Smooth muscle cell of bladder (primary cell): Measurements from ENCODE around the gene KCTD18. TPM values are rescaled to one million over a fixed set of nuclear protein-coding genes. Genes with fewer than 3 reads are reported as not detected.

Experiments
- total RNA-seq: library from RNA; depleted of rRNA; stranded (reverse); fragments of >200 nt; gene quantifications from 2 replicates; pipeline ENCODE4 v1.2.3, GENCODE V29; 2014

The KCTD18 gene
- 26.5 and 29.1 TPM in 2 replicates for total RNA-seq

DNA sequence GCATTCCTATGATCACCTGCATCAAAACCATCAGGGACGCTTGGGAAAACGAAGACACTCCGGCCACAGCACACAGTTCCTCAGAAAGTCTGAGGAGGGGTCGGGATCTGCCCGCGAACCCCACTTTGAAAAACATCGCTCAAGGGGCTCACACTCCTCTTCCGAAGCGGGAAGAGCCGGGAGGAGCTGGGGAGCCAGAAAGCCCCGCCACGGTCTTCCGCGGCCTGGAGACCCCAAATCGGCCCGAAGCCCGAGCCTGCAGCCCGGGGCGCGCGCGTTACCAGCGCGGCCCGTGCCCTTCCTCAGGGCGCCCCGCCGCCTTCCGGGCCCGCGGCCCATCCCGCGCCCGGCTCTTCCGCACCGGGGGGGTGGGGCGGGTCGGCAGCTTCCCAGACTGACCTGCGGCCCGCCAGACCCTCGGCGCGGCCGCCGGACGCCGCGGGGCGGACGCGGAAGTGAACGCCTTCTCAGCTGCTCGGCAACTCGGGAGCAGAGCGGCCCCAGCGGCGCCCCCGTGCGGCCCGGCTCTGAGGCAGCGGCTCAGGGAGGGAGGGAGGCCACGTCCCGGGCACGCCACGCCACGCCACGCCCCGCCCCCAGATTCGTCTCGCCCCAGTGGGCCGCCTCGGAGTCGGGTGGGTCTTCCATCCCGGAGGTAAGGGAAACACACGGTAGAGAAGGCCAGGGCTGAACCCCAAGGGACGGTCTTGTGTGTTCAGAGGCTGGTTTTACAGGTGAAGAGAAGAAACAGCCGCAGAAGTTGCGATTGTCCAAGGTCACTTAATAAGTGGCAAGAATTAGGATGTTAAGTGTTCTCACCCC is at the start of gene KCTD18:
TSS of gene KCTD18 (minus strand) at position 457 of the 822 bp plus-strand sequence. CDS start 3,052 bp downstream, outside the sequence.

DNA sequence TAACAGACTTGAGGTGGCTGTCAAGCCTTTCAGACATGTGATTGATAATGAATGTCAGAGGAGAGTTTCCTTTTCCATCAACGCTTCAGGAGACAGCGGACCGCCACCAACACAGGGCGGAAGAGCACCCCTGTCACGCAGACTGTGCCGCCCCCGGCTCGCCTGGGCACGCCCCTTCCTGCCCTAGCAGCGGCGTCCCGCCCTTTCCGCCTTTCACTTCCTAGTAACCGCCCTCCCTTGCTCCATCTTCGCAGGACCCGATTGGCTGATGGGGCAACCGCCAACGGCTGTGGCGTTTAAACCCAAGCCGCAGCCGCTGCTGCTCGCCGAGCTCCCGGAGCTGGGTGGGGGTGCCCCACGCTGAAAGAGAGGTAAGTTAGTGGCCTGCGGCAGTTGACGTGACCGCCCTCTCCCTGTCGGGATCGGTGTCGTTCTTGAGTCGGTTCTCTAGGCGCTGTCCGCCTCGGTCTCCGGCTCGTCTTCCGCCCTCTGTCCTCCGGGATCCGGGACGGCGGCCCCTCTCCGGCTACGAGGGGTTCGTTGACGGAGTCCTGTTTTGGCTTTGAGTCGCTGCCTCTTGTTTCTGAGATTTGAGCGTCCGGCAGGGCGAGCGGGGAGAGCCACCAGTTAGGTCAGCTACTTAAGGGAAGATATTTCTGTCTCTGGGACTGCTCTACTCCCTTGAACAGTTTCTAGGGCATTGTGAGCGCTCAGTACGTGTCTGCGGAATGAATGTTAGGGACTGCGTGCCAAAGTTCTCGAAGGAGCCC is 16.2 kb upstream of the KCTD18 start, which contains the start of gene SGO2:
TSS of gene SGO2 (plus strand) at position 326 of the 770 bp plus-strand sequence. CDS start 6,769 bp downstream, outside the sequence.

Other genes with a start within 250 kb of the KCTD18 start
- gene SPATS2L, start 203.4 kb downstream of the KCTD18 start, total RNA-seq = 72.4 and 75.3 TPM in 2 replicates
- 2.1 TPM in 2 replicates for gene SGO2, start 16.1 kb upstream of the KCTD18 start, total RNA-seq
- gene AOX1, start 75.9 kb upstream of the KCTD18 start, total RNA-seq = 23.2 and 45.3 TPM in 2 replicates